ENCODE results near the gene ULBP2. TPM values are rescaled to one million over a fixed set of nuclear protein-coding genes. Genes with fewer than 3 reads are reported as not detected.
"Not testable (repeated sequence)": the region's sequence is repeated elsewhere in the genome, so short reads cannot be mapped to it uniquely, and the experiment has no call there.

ULBP2 gene
- total RNA-seq, 1 experiment from 2014 or later, result 4.2 TPM

DNA sequence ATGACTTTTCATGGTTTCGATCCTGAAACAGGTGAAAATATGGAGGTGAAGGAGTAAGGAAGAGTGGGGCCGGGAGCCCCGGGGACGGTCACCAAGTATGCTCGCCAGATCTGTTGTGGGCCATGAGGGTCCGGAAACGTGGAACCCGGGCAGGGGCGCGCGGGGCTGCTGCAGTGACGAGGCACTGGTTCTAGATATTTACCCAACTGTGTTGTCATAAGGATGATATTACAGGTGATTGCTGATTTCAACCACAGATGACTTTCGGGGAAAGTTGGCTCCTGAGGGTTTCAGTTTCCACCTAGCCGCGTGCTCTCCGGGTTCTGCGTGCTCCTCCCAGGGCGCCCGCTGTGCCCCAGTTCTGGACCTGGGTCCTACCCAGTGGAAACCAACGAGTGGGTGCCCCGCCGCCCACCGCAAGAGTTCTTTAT lies 31.1 kb upstream of the ULBP2 start:
- no TSS peak for BruUV-seq (replicated peaks)
- CTCF ChIA-PET, result no interaction called here

GRCh38 chr6:149912680-149913079 lies 29.1 kb upstream of the ULBP2 start:
- CTCF ChIA-PET; POLR2A ChIA-PET (ENCODE audit: low non-redundant PET); intact Hi-C loops (cut with micrococcal nuclease; ENCODE audit: unreplicated experiment): not testable (repeated sequence)

More for the DNA sequence above, 31.1 kb upstream of the ULBP2 start:
- intact Hi-C loops (cut with micrococcal nuclease; ENCODE audit: unreplicated experiment), result no loop called here
- Histone ChIP-seq H3K9me3 (ENCODE audit: low read depth, low read length, poor library complexity, severe bottlenecking) (no peaks in the 10 kb centered on the region), H3K36me3 (ENCODE audit: insufficient read depth, low read length, poor library complexity, severe bottlenecking) (no peaks in the 10 kb centered on the region), H3K4me1 (ENCODE audit: insufficient read depth, low read length, poor library complexity, severe bottlenecking) (no peaks in the 10 kb centered on the region), H3K4me3 (ENCODE audit: low read depth, low read length, poor library complexity, severe bottlenecking) (no peak overlapping the region), H3K27me3 (replicated peaks; ENCODE audit: insufficient read depth, low read depth, low read length, poor library complexity) (no peaks in the 10 kb centered on the region), H3K27ac (ENCODE audit: low read depth, low read length, poor library complexity, severe bottlenecking) (no peak overlapping the region)
- no peak for DNase-seq (ENCODE audit: low spot score)
- POLR2A ChIA-PET (ENCODE audit: low non-redundant PET), result no interaction called here
- TF ChIP-seq CTCF (conservative IDR thresholded peaks at IDR 0.05; ENCODE audit: low read depth, low read length) (no peak), EZH2 (IDR thresholded peaks at IDR 0.05; ENCODE audit: borderline replicate concordance, low read depth, low read length, poor library complexity, severe bottlenecking) (no peak)

GRCh38 chr6:149913085-149913484 lies 28.7 kb upstream of the ULBP2 start:
- Histone ChIP-seq H3K4me1 (ENCODE audit: insufficient read depth, low read length, poor library complexity, severe bottlenecking) (no peaks in the 10 kb centered on the region), H3K27me3 (replicated peaks; ENCODE audit: insufficient read depth, low read depth, low read length, poor library complexity) (no peaks in the 10 kb centered on the region), H3K9me3 (ENCODE audit: low read depth, low read length, poor library complexity, severe bottlenecking) (no peaks in the 10 kb centered on the region), H3K4me3 (ENCODE audit: low read depth, low read length, poor library complexity, severe bottlenecking) (no peak overlapping the region), H3K27ac (ENCODE audit: low read depth, low read length, poor library complexity, severe bottlenecking) (no peak overlapping the region), H3K36me3 (ENCODE audit: insufficient read depth, low read length, poor library complexity, severe bottlenecking) (no peaks in the 10 kb centered on the region)
- no TSS peak for BruUV-seq (replicated peaks)
- intact Hi-C loops (cut with micrococcal nuclease; ENCODE audit: unreplicated experiment), result no loop called here
- ChIA-PET CTCF (no interaction called here), POLR2A (ENCODE audit: low non-redundant PET) (no interaction called here)
- no peak for DNase-seq (ENCODE audit: low spot score)
- TF ChIP-seq CTCF (conservative IDR thresholded peaks at IDR 0.05; ENCODE audit: low read depth, low read length) (no peak), EZH2 (IDR thresholded peaks at IDR 0.05; ENCODE audit: borderline replicate concordance, low read depth, low read length, poor library complexity, severe bottlenecking) (no peak)

More at GRCh38 chr6:149912680-149913079, 29.1 kb upstream of the ULBP2 start:
- not testable (repeated sequence) for H3K9me3 ChIP-seq (ENCODE audit: low read depth, low read length, poor library complexity, severe bottlenecking); DNase-seq (ENCODE audit: low spot score); H3K27ac ChIP-seq (ENCODE audit: low read depth, low read length, poor library complexity, severe bottlenecking); H3K27me3 ChIP-seq (replicated peaks; ENCODE audit: insufficient read depth, low read depth, low read length, poor library complexity); BruUV-seq (replicated peaks); H3K4me3 ChIP-seq (ENCODE audit: low read depth, low read length, poor library complexity, severe bottlenecking); H3K36me3 ChIP-seq (ENCODE audit: insufficient read depth, low read length, poor library complexity, severe bottlenecking); H3K4me1 ChIP-seq (ENCODE audit: insufficient read depth, low read length, poor library complexity, severe bottlenecking)

GRCh38 chr6:149913540-149914240 lies 28.1 kb upstream of the ULBP2 start:
- H3K9me3 ChIP-seq (ENCODE audit: low read depth, low read length, poor library complexity, severe bottlenecking), result no peaks in the 10 kb centered on the region
- BruUV-seq (replicated peaks), result no TSS peak
- no peaks in the 10 kb centered on the region for H3K36me3 ChIP-seq (ENCODE audit: insufficient read depth, low read length, poor library complexity, severe bottlenecking)
- H3K4me3 ChIP-seq (ENCODE audit: low read depth, low read length, poor library complexity, severe bottlenecking), result no peak overlapping the region
- TF ChIP-seq EZH2 (IDR thresholded peaks at IDR 0.05; ENCODE audit: borderline replicate concordance, low read depth, low read length, poor library complexity, severe bottlenecking) (no peak), CTCF (conservative IDR thresholded peaks at IDR 0.05; ENCODE audit: low read depth, low read length) (no peak)
- intact Hi-C loops (cut with micrococcal nuclease; ENCODE audit: unreplicated experiment), result no loop called here
- DNase-seq (ENCODE audit: low spot score), result no peak
- no peak overlapping the region for H3K27ac ChIP-seq (ENCODE audit: low read depth, low read length, poor library complexity, severe bottlenecking)
- H3K27me3 ChIP-seq (replicated peaks; ENCODE audit: insufficient read depth, low read depth, low read length, poor library complexity), result no peaks in the 10 kb centered on the region
- CTCF ChIA-PET, result no interaction called here
- no peaks in the 10 kb centered on the region for H3K4me1 ChIP-seq (ENCODE audit: insufficient read depth, low read length, poor library complexity, severe bottlenecking)
- POLR2A ChIA-PET (ENCODE audit: low non-redundant PET), result no interaction called here
